Tibial artery (tissue), 4 donors: Measurements from ENCODE around the gene CRYGN.

Experiments
- DNase-seq, 2 donors: peaks; one replicate each; pipeline ENCODE4 v3.0.0-alpha.2; 2019
- H3K27ac ChIP-seq, 2 donors: fragments of 200-600 bp; sonication (generic) in 1 of 2; 1 replicate in 1 of 2; 2 replicates in 1 of 2; pipeline ENCODE4 v1.5.1; 2018 to 2019; ENCODE audit warnings: mild to moderate bottlenecking in 1 of 2
- H3K27me3 ChIP-seq, 2 donors: fragments of 200-600 bp; sonication (generic) in 1 of 2; one replicate each; pipeline versions ENCODE4 v1.5.1 to v1.6.0; 2016 to 2019
- H3K36me3 ChIP-seq, 3 donors: fragments of 200-600 bp; sonication (generic) in 2 of 3; one replicate each; pipeline ENCODE4 v1.5.1; 2016 to 2019; ENCODE audit warnings: mild to moderate bottlenecking in 2 of 3
- H3K4me1 ChIP-seq, 4 donors: fragments of 200-600 bp; sonication (generic) in 2 of 4; 1 replicate in 3 of 4; 2 replicates in 1 of 4; pipeline ENCODE4 v1.5.1; 2016 to 2019
- H3K4me3 ChIP-seq, 2 donors: fragments of 200-600 bp; sonication (generic) in 1 of 2; 1 replicate in 1 of 2; 2 replicates in 1 of 2; pipeline ENCODE4 v1.5.1; 2018 to 2019; ENCODE audit warnings: mild to moderate bottlenecking in 2 of 2
- H3K9me3 ChIP-seq, 3 donors: fragments of 200-600 bp; sonication (generic) in 1 of 3; one replicate each; pipeline ENCODE4 v1.5.1; 2016 to 2019
- intact Hi-C: fragments of 100-400 bp; cut with DNase I; formaldehyde crosslinking; loops from one replicate; pipeline ENCODE4 v1.15.0; 2023; ENCODE audit warnings: low total_unique reads
- TF ChIP-seq, protein P1 (sequence below), 2 experiments: fragments of 200-600 bp in 1 of 2; fragments of 450-650 bp in 1 of 2; IDR thresholded peaks; one replicate each; pipeline ENCODE4 v1.5.1; 2017 to 2019; ENCODE audit warnings: antibody characterized with exemption in 2 of 2, mild to moderate bottlenecking in 1 of 2, moderate library complexity in 1 of 2

CRYGN gene

DNA sequence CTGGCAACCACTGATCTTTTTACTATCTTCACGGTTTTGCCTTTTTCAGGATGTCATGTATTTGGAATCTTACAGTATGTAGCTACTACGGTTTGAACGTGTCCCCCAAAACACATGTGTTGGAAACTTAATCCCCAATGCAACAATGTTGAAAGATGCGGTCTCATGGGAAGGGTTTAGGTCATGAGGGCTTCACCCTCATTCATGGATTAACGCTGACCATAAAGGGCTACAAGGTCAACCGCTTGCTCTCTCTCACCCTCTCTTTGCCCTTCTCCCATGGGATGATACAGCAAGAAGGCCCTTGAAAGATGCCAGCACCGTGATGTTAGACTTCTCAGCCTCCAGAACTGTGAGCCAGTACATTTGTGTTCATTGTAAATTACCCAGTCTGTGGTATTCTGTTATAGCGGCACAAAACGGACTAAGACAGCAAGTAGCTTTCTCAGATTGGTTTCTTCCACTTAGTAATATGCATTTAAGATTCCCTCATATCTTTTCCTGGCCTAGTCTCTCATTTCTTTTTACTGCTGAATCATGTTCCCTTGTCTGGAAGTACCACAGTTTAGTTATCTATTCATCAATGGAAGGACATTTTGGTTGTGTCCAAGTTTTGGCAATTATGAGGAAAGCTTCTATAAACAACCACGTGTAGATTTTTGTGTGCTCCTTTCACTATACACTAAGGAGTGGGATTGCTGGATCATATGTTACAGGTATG is 3.0 kb upstream of the CRYGN start:
- intact Hi-C loops: no loop called here
- H3K27ac ChIP-seq: peak overlapping the region in 1 of 2 donors; percentile 5
- H3K36me3 ChIP-seq: no peaks in the 10 kb centered on the region
- no peaks in the 10 kb centered on the region for H3K9me3 ChIP-seq
- no peak for DNase-seq
- H3K27me3 ChIP-seq: no peaks in the 10 kb centered on the region
- H3K4me1 ChIP-seq: peaks cover 0 to 42% (median 31%) of the 10 kb centered on the region in 4 donors
- H3K4me3 ChIP-seq: no peak overlapping the region
- TF ChIP-seq, protein P1, sequence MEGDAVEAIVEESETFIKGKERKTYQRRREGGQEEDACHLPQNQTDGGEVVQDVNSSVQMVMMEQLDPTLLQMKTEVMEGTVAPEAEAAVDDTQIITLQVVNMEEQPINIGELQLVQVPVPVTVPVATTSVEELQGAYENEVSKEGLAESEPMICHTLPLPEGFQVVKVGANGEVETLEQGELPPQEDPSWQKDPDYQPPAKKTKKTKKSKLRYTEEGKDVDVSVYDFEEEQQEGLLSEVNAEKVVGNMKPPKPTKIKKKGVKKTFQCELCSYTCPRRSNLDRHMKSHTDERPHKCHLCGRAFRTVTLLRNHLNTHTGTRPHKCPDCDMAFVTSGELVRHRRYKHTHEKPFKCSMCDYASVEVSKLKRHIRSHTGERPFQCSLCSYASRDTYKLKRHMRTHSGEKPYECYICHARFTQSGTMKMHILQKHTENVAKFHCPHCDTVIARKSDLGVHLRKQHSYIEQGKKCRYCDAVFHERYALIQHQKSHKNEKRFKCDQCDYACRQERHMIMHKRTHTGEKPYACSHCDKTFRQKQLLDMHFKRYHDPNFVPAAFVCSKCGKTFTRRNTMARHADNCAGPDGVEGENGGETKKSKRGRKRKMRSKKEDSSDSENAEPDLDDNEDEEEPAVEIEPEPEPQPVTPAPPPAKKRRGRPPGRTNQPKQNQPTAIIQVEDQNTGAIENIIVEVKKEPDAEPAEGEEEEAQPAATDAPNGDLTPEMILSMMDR (IDR thresholded peaks at IDR 0.05): no peak

DNA sequence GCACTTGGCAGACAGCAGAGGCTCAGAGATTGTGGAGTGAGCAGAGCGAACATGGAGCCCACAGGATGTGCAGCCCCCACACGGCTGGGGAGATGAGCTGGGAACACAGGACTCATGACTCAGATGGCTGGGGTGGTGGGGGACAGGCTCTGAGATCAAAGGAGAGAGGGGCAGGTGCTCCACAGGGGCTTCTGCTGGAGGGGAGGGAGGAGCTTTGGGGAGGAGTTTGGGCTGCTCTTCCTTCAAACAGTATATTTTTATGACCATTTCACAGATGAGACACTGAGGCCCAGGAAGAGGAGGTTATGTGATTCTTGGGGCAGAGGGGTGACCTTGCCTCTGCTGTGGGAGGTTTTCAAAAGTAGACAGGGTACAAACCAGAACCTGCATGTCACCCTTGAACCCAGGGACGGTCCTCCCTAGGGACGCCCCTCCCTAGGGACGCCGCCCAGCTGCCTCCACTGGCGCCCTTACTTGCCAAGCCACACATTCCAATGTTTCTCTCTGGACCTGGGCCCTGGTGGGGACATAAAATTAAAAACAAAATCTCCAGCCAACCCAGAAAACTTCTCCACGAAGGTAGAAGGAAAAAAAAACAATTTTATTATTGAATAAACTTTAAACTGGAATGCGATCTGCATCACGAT is 981 bp upstream of the CRYGN start:
- peak overlapping the region in 1 of 2 donors; percentile 13 for H3K4me3 ChIP-seq
- H3K27ac ChIP-seq: peak overlapping the region; percentile 83 to 88
- DNase-seq: peak in 1 of 2 donors; percentile 71
- intact Hi-C loops: loop anchor here (2.0 kb wide), 1 partner anchor 14 kb away; no protein-coding TSS in a partner anchor
- no peaks in the 10 kb centered on the region for H3K9me3 ChIP-seq
- H3K4me1 ChIP-seq: peaks cover 0 to 60% (median 49%) of the 10 kb centered on the region in 4 donors
- no peaks in the 10 kb centered on the region for H3K36me3 ChIP-seq
- TF ChIP-seq, protein P1 (IDR thresholded peaks at IDR 0.05): no peak
- H3K27me3 ChIP-seq: no peaks in the 10 kb centered on the region

- intact Hi-C loops: no loop called here
- no peaks in the 10 kb centered on the region for H3K9me3 ChIP-seq
- TF ChIP-seq, protein P1 (IDR thresholded peaks at IDR 0.05): no peak
- peak in 1 of 2 donors; percentile 58 for DNase-seq
- peak overlapping the region; percentile 83 to 88 for H3K27ac ChIP-seq
- H3K4me1 ChIP-seq: peaks cover 0 to 72% (median 60%) of the 10 kb centered on the region in 4 donors
- no peaks in the 10 kb centered on the region for H3K27me3 ChIP-seq
- no peak overlapping the region for H3K4me3 ChIP-seq
- H3K36me3 ChIP-seq: no peaks in the 10 kb centered on the region
Measured at GRCh38 chr7:151438864-151439601, 908 bp downstream of the CRYGN start.

DNA sequence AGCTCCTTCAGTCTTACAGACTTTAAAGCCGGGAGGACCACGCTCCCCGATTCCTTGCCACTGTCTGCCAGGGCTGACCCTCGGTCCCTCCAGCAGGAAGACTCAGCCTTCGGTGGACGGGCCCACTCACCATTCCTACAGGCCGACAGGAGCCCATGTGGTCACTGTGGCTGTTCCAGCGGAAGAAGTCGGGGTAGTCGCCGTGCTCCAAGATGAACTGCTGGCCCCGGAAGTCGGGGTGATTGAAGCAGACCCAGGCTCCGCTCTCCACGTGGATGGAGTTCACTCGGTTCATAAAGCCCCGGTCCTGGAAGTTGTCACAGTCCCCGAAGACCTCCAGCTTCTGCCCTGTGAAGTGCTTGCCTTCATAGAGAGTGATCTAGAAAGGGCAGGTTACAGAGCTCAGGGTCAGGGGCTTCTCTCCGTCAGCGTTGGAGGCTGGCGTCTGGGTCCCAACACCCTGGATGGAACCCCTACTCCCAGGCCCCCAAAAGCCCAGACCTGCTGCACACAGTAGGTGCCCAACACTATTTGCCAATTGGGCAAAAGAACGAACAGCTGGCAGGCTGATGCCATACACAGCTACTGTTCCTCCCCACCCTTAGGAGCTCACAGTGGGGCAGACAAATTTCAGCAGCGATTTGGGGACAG is 1.9 kb downstream of the CRYGN start:
- peak in 1 of 2 donors; percentile 42 for DNase-seq
- H3K4me1 ChIP-seq: peaks cover 0 to 75% (median 60%) of the 10 kb centered on the region in 4 donors

GRCh38 chr7:151437159-151437553 is 2.8 kb downstream of the CRYGN start:
- H3K27me3 ChIP-seq: no peaks in the 10 kb centered on the region
- H3K36me3 ChIP-seq: no peaks in the 10 kb centered on the region
- DNase-seq: no peak
- intact Hi-C loops: no loop called here
- no peak overlapping the region for H3K4me3 ChIP-seq
- H3K4me1 ChIP-seq: peaks cover 0 to 71% (median 59%) of the 10 kb centered on the region in 4 donors
- H3K27ac ChIP-seq: peak overlapping the region; percentile 79 to 88
- H3K9me3 ChIP-seq: no peaks in the 10 kb centered on the region
- TF ChIP-seq, protein P1 (IDR thresholded peaks at IDR 0.05): no peak

More for the DNA sequence above, 1.9 kb downstream of the CRYGN start:
- TF ChIP-seq, protein P1 (IDR thresholded peaks at IDR 0.05): no peak
- peak overlapping the region; percentile 79 to 88 for H3K27ac ChIP-seq
- no peak overlapping the region for H3K4me3 ChIP-seq
- intact Hi-C loops: no loop called here
- H3K27me3 ChIP-seq: no peaks in the 10 kb centered on the region
- H3K9me3 ChIP-seq: no peaks in the 10 kb centered on the region
- H3K36me3 ChIP-seq: no peaks in the 10 kb centered on the region
